ENCODE data around the gene ZNRF1. TPM values are rescaled to one million over a fixed set of nuclear protein-coding genes. Genes with fewer than 3 reads are reported as not detected.
A peak's percentile ranks its signal among the peaks of the same experiment; 100 is the strongest.
"Not testable (repeated sequence)": the region's sequence is repeated elsewhere in the genome, so short reads cannot be mapped to it uniquely, and the experiment has no call there.

The ZNRF1 gene
- total RNA-seq, 2 experiments from 2014 or later = 35.2 to 42.9 TPM

GRCh38 chr16:75091619-75092018, 92.8 kb downstream of the ZNRF1 start:
- H3K4me3 Mint-ChIP-seq; H3K27ac Mint-ChIP-seq; DNase-seq; H3K9me3 Mint-ChIP-seq (ENCODE audit: low read depth); H3K36me3 Mint-ChIP-seq (ENCODE audit: low read depth); ATAC-seq; H3K27me3 Mint-ChIP-seq; intact Hi-C loops (cut with DNase I, micrococcal nuclease): not testable (repeated sequence)
- ChIA-PET POLR2A (interaction anchor here (1.2 kb wide), 1 partner anchor 17 kb away, joined by 3 read pairs; no protein-coding TSS in a partner anchor), CTCF (interaction anchor here (3.9 kb wide), 1 partner anchor 20 kb away, joined by 16 read pairs; no protein-coding TSS in a partner anchor)
- H3K4me1 Mint-ChIP-seq = peaks cover 43% of the 10 kb centered on the region

GRCh38 chr16:75092777-75093176, 94.0 kb downstream of the ZNRF1 start:
- intact Hi-C loops (cut with DNase I, micrococcal nuclease) = no loop called here
- Mint-ChIP-seq H3K4me3 (no peak overlapping the region), H3K36me3 (ENCODE audit: low read depth) (peaks cover 2% of the 10 kb centered on the region), H3K9me3 (ENCODE audit: low read depth) (no peaks in the 10 kb centered on the region), H3K27me3 (no peaks in the 10 kb centered on the region), H3K27ac (no peak overlapping the region), H3K4me1 (peaks cover 48% of the 10 kb centered on the region)
- ChIA-PET POLR2A (no interaction called here), CTCF (interaction anchor here (0.7 to 1.0 kb wide), 3 partner anchors 11 to 18 kb away, joined by 3 to 5 read pairs (median 3); no protein-coding TSS in a partner anchor)
- DNase-seq = peak; percentile 45
- no peak for ATAC-seq

- intact Hi-C loops (cut with DNase I, micrococcal nuclease) = no loop called here
- no peak overlapping the region for H3K4me3 Mint-ChIP-seq
- H3K27ac Mint-ChIP-seq = no peak overlapping the region
- ATAC-seq (no peak), DNase-seq (no peak)
- H3K36me3 Mint-ChIP-seq (ENCODE audit: low read depth) = peaks cover 2% of the 10 kb centered on the region
- ChIA-PET CTCF (interaction anchor here (1.0 kb wide), 1 partner anchor 17 kb away, joined by 3 read pairs; no protein-coding TSS in a partner anchor), POLR2A (no interaction called here)
- no peaks in the 10 kb centered on the region for H3K9me3 Mint-ChIP-seq (ENCODE audit: low read depth)
- H3K4me1 Mint-ChIP-seq = peaks cover 52% of the 10 kb centered on the region
- H3K27me3 Mint-ChIP-seq = no peaks in the 10 kb centered on the region
Observed at GRCh38 chr16:75093598-75094540, 95.0 kb downstream of the ZNRF1 start.

- Mint-ChIP-seq H3K36me3 (ENCODE audit: low read depth) (peaks cover 3% of the 10 kb centered on the region), H3K27ac (no peak overlapping the region), H3K4me3 (no peak overlapping the region), H3K9me3 (ENCODE audit: low read depth) (no peaks in the 10 kb centered on the region), H3K4me1 (peaks cover 56% of the 10 kb centered on the region), H3K27me3 (no peaks in the 10 kb centered on the region)
- DNase-seq (no peak), ATAC-seq (no peak)
- intact Hi-C loops (cut with DNase I, micrococcal nuclease) = no loop called here
- ChIA-PET POLR2A (no interaction called here), CTCF (interaction anchor here (0.5 kb wide), 1 partner anchor 424 kb away, joined by 3 read pairs; no protein-coding TSS in a partner anchor)
Observed at GRCh38 chr16:75095204-75095621, 96.4 kb downstream of the ZNRF1 start.

- no peak for ATAC-seq
- no peak for DNase-seq
- Mint-ChIP-seq H3K9me3 (ENCODE audit: low read depth) (no peaks in the 10 kb centered on the region), H3K27me3 (no peaks in the 10 kb centered on the region), H3K4me1 (peaks cover 63% of the 10 kb centered on the region), H3K4me3 (peak overlapping the region; percentile 10), H3K27ac (peak overlapping the region; percentile 82), H3K36me3 (ENCODE audit: low read depth) (peaks cover 5% of the 10 kb centered on the region)
- intact Hi-C loops (cut with DNase I, micrococcal nuclease) = no loop called here
- ChIA-PET POLR2A (interaction anchor here (1.9 kb wide), 1 partner anchor 14 kb away, joined by 5 read pairs; no protein-coding TSS in a partner anchor), CTCF (interaction anchor here (0.7 to 5.5 kb wide), 6 partner anchors 14 to 800 kb away, joined by 3 to 54 read pairs (median 6); partner anchors contain the start of genes PSMD7 and ZNRF1)
Observed at GRCh38 chr16:75096656-75097055, 97.8 kb downstream of the ZNRF1 start.

- ChIA-PET POLR2A (interaction anchor here (1.9 kb wide), 1 partner anchor 14 kb away, joined by 5 read pairs; no protein-coding TSS in a partner anchor), CTCF (interaction anchor here (0.6 to 5.5 kb wide), 8 partner anchors 13 to 801 kb away, joined by 3 to 54 read pairs (median 6); partner anchors contain the start of genes PSMD7, WDR59 and ZNRF1)
- Mint-ChIP-seq H3K27ac (peak overlapping the region; percentile 82), H3K9me3 (ENCODE audit: low read depth) (no peaks in the 10 kb centered on the region), H3K4me3 (peak overlapping the region; percentile 10), H3K4me1 (peaks cover 63% of the 10 kb centered on the region), H3K36me3 (ENCODE audit: low read depth) (peaks cover 5% of the 10 kb centered on the region), H3K27me3 (no peaks in the 10 kb centered on the region)
- ATAC-seq = no peak
- intact Hi-C loops (cut with DNase I, micrococcal nuclease) = no loop called here
- no peak for DNase-seq
Observed at GRCh38 chr16:75097191-75097761, 98.5 kb downstream of the ZNRF1 start.

- peak; percentile 93 for ATAC-seq
- Mint-ChIP-seq H3K36me3 (ENCODE audit: low read depth) (peaks cover 10% of the 10 kb centered on the region), H3K4me1 (peaks cover 64% of the 10 kb centered on the region), H3K27me3 (no peaks in the 10 kb centered on the region), H3K27ac (peak overlapping the region; percentile 88), H3K4me3 (peak overlapping the region; percentile 36), H3K9me3 (ENCODE audit: low read depth) (no peaks in the 10 kb centered on the region)
- CTCF ChIA-PET = interaction anchor here (1.0 to 5.5 kb wide), 7 partner anchors 9 to 113 kb away, joined by 3 to 54 read pairs (median 5); partner anchors contain the start of gene WDR59
- intact Hi-C loops (cut with DNase I, micrococcal nuclease) = loop anchor here in 1 of 2 experiments (1.0 to 2.0 kb wide), 4 partner anchors 11 to 85 kb away; partner anchors contain the start of gene ZFP1
- peak; percentile 90 for DNase-seq
- POLR2A ChIA-PET = interaction anchor here (0.7 to 3.2 kb wide), 4 partner anchors 12 to 114 kb away, joined by 3 to 23 read pairs (median 4); no protein-coding TSS in a partner anchor
Observed at GRCh38 chr16:75097941-75098901, 99.4 kb downstream of the ZNRF1 start.

GRCh38 chr16:75099075-75099667, 100.3 kb downstream of the ZNRF1 start:
- ATAC-seq = no peak

GRCh38 chr16:75099738-75100602, 101.1 kb downstream of the ZNRF1 start:
- intact Hi-C loops (cut with DNase I, micrococcal nuclease) = loop anchor here (1.0 to 2.0 kb wide), 2 partner anchors 8 to 87 kb away; no protein-coding TSS in a partner anchor
- Mint-ChIP-seq H3K4me3 (peak overlapping the region; percentile 26), H3K36me3 (ENCODE audit: low read depth) (peaks cover 16% of the 10 kb centered on the region), H3K27me3 (no peaks in the 10 kb centered on the region), H3K4me1 (peaks cover 64% of the 10 kb centered on the region), H3K9me3 (ENCODE audit: low read depth) (peaks cover 3% of the 10 kb centered on the region), H3K27ac (peak overlapping the region; percentile 88)
- ChIA-PET POLR2A (interaction anchor here (1.1 to 3.2 kb wide), 3 partner anchors 10 to 116 kb away, joined by 3 to 23 read pairs (median 5); partner anchors contain the start of gene WDR59), CTCF (interaction anchor here (0.9 to 5.5 kb wide), 2 partner anchors 10 to 102 kb away, joined by 3 to 54 read pairs; no protein-coding TSS in a partner anchor)
- ATAC-seq (peak; percentile 45), DNase-seq (peak; percentile 68)

More at GRCh38 chr16:75099075-75099667, 100.3 kb downstream of the ZNRF1 start:
- peaks cover 13% of the 10 kb centered on the region for H3K36me3 Mint-ChIP-seq (ENCODE audit: low read depth)
- peak overlapping the region; percentile 88 for H3K27ac Mint-ChIP-seq
- H3K27me3 Mint-ChIP-seq = no peaks in the 10 kb centered on the region
- H3K4me3 Mint-ChIP-seq = peak overlapping the region; percentile 36
- peaks cover 64% of the 10 kb centered on the region for H3K4me1 Mint-ChIP-seq
- no peak for DNase-seq
- intact Hi-C loops (cut with DNase I, micrococcal nuclease) = loop anchor here (1.0 to 2.0 kb wide), 2 partner anchors 9 to 86 kb away; no protein-coding TSS in a partner anchor
- ChIA-PET CTCF (interaction anchor here (1.0 to 5.5 kb wide), 7 partner anchors 10 to 114 kb away, joined by 3 to 54 read pairs (median 5); partner anchors contain the start of gene WDR59), POLR2A (interaction anchor here (0.6 to 3.2 kb wide), 4 partner anchors 11 to 87 kb away, joined by 3 to 23 read pairs (median 4); no protein-coding TSS in a partner anchor)
- H3K9me3 Mint-ChIP-seq (ENCODE audit: low read depth) = peaks cover 2% of the 10 kb centered on the region

Measured in activated CD4-positive, alpha-beta T cell treated with anti-CD3 and anti-CD28 coated beads for 36 hours (primary cell).